Testis (tissue), 2 donors: Measurements from ENCODE around the gene FIBCD1.

ENCODE experiments used
- POLR2A ChIP-seq: fragments of 450-650 bp; IDR thresholded peaks from one replicate; pipeline ENCODE4 v1.6.1; 2017; ENCODE audit warnings: antibody characterized with exemption, mild to moderate bottlenecking, moderate library complexity
- TF ChIP-seq, protein P1 (sequence below), 3 experiments: fragments of 450-650 bp in 2 of 3; fragments of 200-600 bp in 1 of 3; sonication (generic) in 1 of 3; IDR thresholded peaks; one replicate each; pipeline ENCODE4 v1.5.1; 2016 to 2019; ENCODE audit warnings: antibody characterized with exemption in 3 of 3, mild to moderate bottlenecking in 2 of 3, moderate library complexity in 1 of 3

DNA sequence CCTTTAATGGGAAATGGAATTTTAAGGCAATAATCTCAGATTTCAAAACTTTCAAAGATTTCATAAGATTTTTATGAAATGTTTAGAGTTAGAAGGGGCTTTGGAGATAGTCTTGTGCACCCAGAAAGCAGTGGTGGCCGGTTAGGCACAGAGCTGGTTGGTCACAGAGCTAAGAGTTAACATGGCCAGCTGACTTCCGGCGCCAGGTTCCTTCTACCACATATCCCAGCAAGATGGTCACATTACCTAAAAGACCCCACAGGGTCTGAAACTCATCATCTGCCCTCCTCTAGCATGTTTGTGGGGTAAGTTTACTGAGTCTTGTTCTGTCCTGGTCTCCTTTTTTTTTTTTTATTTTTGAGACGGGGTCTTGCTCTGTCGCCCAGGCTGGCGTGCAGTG lies 61.7 kb downstream of the FIBCD1 start:
- TF ChIP-seq POLR2A: no peak
- TF ChIP-seq, protein P1, sequence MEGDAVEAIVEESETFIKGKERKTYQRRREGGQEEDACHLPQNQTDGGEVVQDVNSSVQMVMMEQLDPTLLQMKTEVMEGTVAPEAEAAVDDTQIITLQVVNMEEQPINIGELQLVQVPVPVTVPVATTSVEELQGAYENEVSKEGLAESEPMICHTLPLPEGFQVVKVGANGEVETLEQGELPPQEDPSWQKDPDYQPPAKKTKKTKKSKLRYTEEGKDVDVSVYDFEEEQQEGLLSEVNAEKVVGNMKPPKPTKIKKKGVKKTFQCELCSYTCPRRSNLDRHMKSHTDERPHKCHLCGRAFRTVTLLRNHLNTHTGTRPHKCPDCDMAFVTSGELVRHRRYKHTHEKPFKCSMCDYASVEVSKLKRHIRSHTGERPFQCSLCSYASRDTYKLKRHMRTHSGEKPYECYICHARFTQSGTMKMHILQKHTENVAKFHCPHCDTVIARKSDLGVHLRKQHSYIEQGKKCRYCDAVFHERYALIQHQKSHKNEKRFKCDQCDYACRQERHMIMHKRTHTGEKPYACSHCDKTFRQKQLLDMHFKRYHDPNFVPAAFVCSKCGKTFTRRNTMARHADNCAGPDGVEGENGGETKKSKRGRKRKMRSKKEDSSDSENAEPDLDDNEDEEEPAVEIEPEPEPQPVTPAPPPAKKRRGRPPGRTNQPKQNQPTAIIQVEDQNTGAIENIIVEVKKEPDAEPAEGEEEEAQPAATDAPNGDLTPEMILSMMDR (IDR thresholded peaks at IDR 0.05): no peak
